GM13977 (cell line): ENCODE measurements around the gene HOXB3.

Source experiments
- DNase-seq: peaks from one replicate; pipeline ENCODE4 v3.0.0; 2012; ENCODE audit warnings: low spot score
- CTCF ChIP-seq: IDR thresholded peaks from 2 replicates; pipeline ENCODE4 v1.5.1; 2012; ENCODE audit warnings: mild to moderate bottlenecking, control low read depth; ENCODE audit not compliant: insufficient read depth; ENCODE audit errors: extremely low read depth, missing control alignments
- in situ Hi-C: fragments of 300-500 bp; cut with MboI; formaldehyde crosslinking; loops from one replicate; pipeline ENCODE4 v1.12.0; 2022; ENCODE audit warnings: low sequenced_read_pairs, low pct_unique_long_range_greater_than_20kb, mixed read lengths, inconsistent platforms; ENCODE audit not compliant: unreplicated experiment

Gene HOXB3

GRCh38 chr17:48570325-48571023 is 19.6 kb downstream of the HOXB3 start:
- DNase-seq: no peak
- in situ Hi-C loops: no loop called here
- TF ChIP-seq CTCF: no peak

GRCh38 chr17:48569674-48570324 is 20.2 kb downstream of the HOXB3 start:
- in situ Hi-C loops: no loop called here
- no peak for DNase-seq
- TF ChIP-seq CTCF: no peak

GRCh38 chr17:48569240-48569582 is 20.8 kb downstream of the HOXB3 start:
- no peak for DNase-seq
- in situ Hi-C loops: no loop called here
- TF ChIP-seq CTCF: no peak

- in situ Hi-C loops: no loop called here
- no peak for TF ChIP-seq CTCF
- no peak for DNase-seq
Observed at GRCh38 chr17:48568499-48569239, 21.4 kb downstream of the HOXB3 start.

GRCh38 chr17:48567646-48568354 is 22.2 kb downstream of the HOXB3 start:
- in situ Hi-C loops: no loop called here
- no peak for TF ChIP-seq CTCF
- DNase-seq: no peak

- DNase-seq: no peak
- TF ChIP-seq CTCF: no peak
- in situ Hi-C loops: no loop called here
Observed at GRCh38 chr17:48567209-48567608, 22.8 kb downstream of the HOXB3 start.
